K562 (cell line): ENCODE data around the gene ZNF174. TPM values are rescaled to one million over a fixed set of nuclear protein-coding genes. Genes with fewer than 3 reads are reported as not detected.
A peak's percentile ranks its signal among the peaks of the same experiment; 100 is the strongest.

Source experiments
- ATAC-seq: fragments of 200-7000 bp; cut with Tn5 transposase; 3 replicates; pipeline ENCODE4 v1.9.1; 2020; ENCODE audit warnings: moderate library complexity
- BruUV-seq: library from RNA; stranded (reverse); fragments of 400-500 nt; replicated peaks from 2 replicates; lab custom pipeline; 2021; lab: Mats Ljungman, UMichigan
- CTCF ChIA-PET: fragments of 300-600 bp; formaldehyde crosslinking; extraction: SDS; loops from one replicate; lab custom pipeline; 2021; ENCODE audit warnings: low intra/inter-chr PET ratio; lab: Yijun Ruan, JAX
- POLR2A ChIA-PET: fragments of 300-600, 350-650 bp; sonication (Branson Sonifier 250); formaldehyde crosslinking; extraction: SDS; loops from one replicate; lab custom pipeline; 2021; ENCODE audit warnings: antibody characterized with exemption, inconsistent platforms; lab: Yijun Ruan, JAX
- DNase-seq, 4 experiments: peaks; one replicate each; pipeline versions ENCODE4 v3.0.0 to v3.0.0-alpha.2; 2011 to 2018; ENCODE audit warnings: low spot score in 3 of 4, mixed read lengths in 3 of 4; ENCODE audit errors: extremely low read depth in 1 of 4
- FAIRE-seq: peaks from 2 replicates; lab custom pipeline; 2011; peaks lifted over from hg19 to GRCh38; lab: Jason Lieb, UNC
- H2AFZ ChIP-seq: 2 replicates; pipeline ENCODE4 v1.6.0; 2011; ENCODE audit warnings: low read depth, low read length, control low read depth, inconsistent platforms
- H3K27ac ChIP-seq: fragments of 200-600 bp; 3 replicates; pipeline ENCODE4 v1.8.0; 2011; ENCODE audit warnings: low read depth, mild to moderate bottlenecking, control low read depth, inconsistent platforms, low read length, moderate library complexity, mixed read lengths; ENCODE audit errors: extremely low read depth
- H3K27me3 ChIP-seq, 2 experiments: fragments of 300-600 bp in 1 of 2; 2 replicates in 1 of 2; 3 replicates in 1 of 2; pipeline versions ENCODE4 v1.6.0 to v1.8.0; 2011; ENCODE audit warnings: inconsistent platforms in 2 of 2, low read length in 2 of 2, mild to moderate bottlenecking in 1 of 2, mixed read lengths in 1 of 2, moderate library complexity in 1 of 2; ENCODE audit not compliant: control insufficient read depth in 2 of 2, insufficient read depth in 2 of 2
- H3K36me3 ChIP-seq: fragments of 300-600 bp; 3 replicates; pipeline ENCODE4 v1.8.0; 2011; ENCODE audit warnings: mild to moderate bottlenecking, low read length, inconsistent platforms; ENCODE audit not compliant: control insufficient read depth, insufficient read depth
- H3K4me1 ChIP-seq, 2 experiments: fragments of 200-600 bp in 1 of 2; replicated peaks in 1 of 2; 2 replicates in 1 of 2; 3 replicates in 1 of 2; pipeline versions ENCODE4 v1.5.1 to v1.8.0; 2011; ENCODE audit warnings: inconsistent platforms in 2 of 2, low read length in 2 of 2, mild to moderate bottlenecking in 1 of 2, mixed read lengths in 1 of 2, moderate library complexity in 1 of 2; ENCODE audit not compliant: control insufficient read depth in 2 of 2, insufficient read depth in 2 of 2
- H3K4me2 ChIP-seq: 2 replicates; pipeline ENCODE4 v1.6.1; 2011; ENCODE audit warnings: low read length, control low read depth, inconsistent platforms, mixed read lengths; ENCODE audit not compliant: insufficient read depth
- H3K4me3 ChIP-seq: fragments of 200-600 bp; sonication (generic), shearing (Covaris generic); 2 replicates; pipeline ENCODE4 v1.5.1; 2016; ENCODE audit warnings: control low read depth, inconsistent platforms
- H3K79me2 ChIP-seq: fragments of 200-600 bp; 3 replicates; pipeline ENCODE4 v1.8.0; 2011; ENCODE audit warnings: low read length, inconsistent platforms; ENCODE audit not compliant: control insufficient read depth, insufficient read depth
- H3K9ac ChIP-seq, 2 experiments: 2 replicates each; pipeline versions ENCODE4 v1.6.0 to v1.6.1; 2011; ENCODE audit warnings: low read depth in 2 of 2, low read length in 2 of 2, control low read depth in 1 of 2, inconsistent platforms in 1 of 2, mild to moderate bottlenecking in 1 of 2, mixed read lengths in 1 of 2; ENCODE audit not compliant: insufficient read depth in 1 of 2
- H3K9me1 ChIP-seq: one replicate; pipeline ENCODE4 v1.6.0; 2011; ENCODE audit warnings: inconsistent platforms, mild to moderate bottlenecking, low read length, moderate library complexity; ENCODE audit not compliant: control insufficient read depth, insufficient read depth
- H3K9me3 ChIP-seq: replicated peaks from 2 replicates; pipeline ENCODE4 v1.5.1; 2011; ENCODE audit warnings: low read depth, low read length, inconsistent platforms; ENCODE audit not compliant: control insufficient read depth, insufficient read depth
- H4K20me1 ChIP-seq: replicated peaks from 2 replicates; pipeline ENCODE4 v1.6.1; 2011; ENCODE audit warnings: low read length, inconsistent platforms, mixed read lengths; ENCODE audit not compliant: control insufficient read depth, insufficient read depth
- CAMTA2 ChIP-seq: fragments of 250-450 bp; sonication (Bioruptor Pico); conservative IDR thresholded peaks from 2 replicates; pipeline ENCODE4 v1.5.1; 2022
- JUN ChIP-seq, 2 experiments: sonication (generic) in 1 of 2; formaldehyde crosslinking in 1 of 2; IDR thresholded peaks; 2 replicates each; pipeline versions ENCODE4 v1.6.1 to v1.8.0; 2012 to 2022; ENCODE audit warnings: borderline replicate concordance in 2 of 2, mild to moderate bottlenecking in 2 of 2, improper control_type of control experiment in 1 of 2, low read depth in 1 of 2, low read length in 1 of 2, missing genetic modification reagents in 1 of 2
- USF1 ChIP-seq: sonication (generic); formaldehyde crosslinking; IDR thresholded peaks from 2 replicates; pipeline ENCODE4 v1.9.0; 2022; ENCODE audit warnings: mild to moderate bottlenecking, missing genetic modification reagents
- ZFX ChIP-seq: sonication (generic); formaldehyde crosslinking; IDR thresholded peaks from 2 replicates; pipeline ENCODE4 v1.8.0; 2022; ENCODE audit warnings: mild to moderate bottlenecking, missing genetic modification reagents, moderate library complexity
- WGBS: fragments of 100-300 bp; shearing (Covaris generic); methylation state at CpG from one replicate; pipeline ENCODE4 v1.1.6; 2016; ENCODE audit warnings: low coverage, mixed read lengths; ENCODE audit not compliant: insufficient coverage; ENCODE audit errors: missing lambda C conversion rate; 5-methylcytosine and 5-hydroxymethylcytosine counted together
- in situ Hi-C: fragments of 300-500 bp; cut with MboI; formaldehyde crosslinking; loops from 4 replicates; pipeline ENCODE4 v1.15.0; 2018; ENCODE audit warnings: inconsistent platforms, mixed read lengths
- intact Hi-C: fragments of 100-400 bp; cut with micrococcal nuclease; formaldehyde crosslinking; loops from 2 replicates; pipeline ENCODE4 v1.14.2; 2022
- polyA plus RNA-seq, 8 experiments: library from polyadenylated mRNA; depleted of rRNA in 4 of 8; stranded (reverse) in 5 of 8; unstranded in 3 of 8; fragments of >200 nt; fragmentation: Nextera tagmentation in 2 of 8; fragmentation: Illumina TruSeq in 1 of 8; extraction: Ambion mirVana in 2 of 8; extraction: Trizol in 1 of 8; gene quantifications; 2 replicates each; pipeline versions ENCODE4 v1.2.1 to v1.2.3, GENCODE V29; 2011 to 2014; ENCODE audit warnings: inconsistent platforms in 1 of 8, missing spikeins in 1 of 8
- total RNA-seq, 7 experiments: library from RNA; depleted of rRNA in 6 of 7; stranded (reverse); fragments of >200 nt in 6 of 7; fragmentation: Illumina TruSeq in 2 of 7; extraction: Trizol in 2 of 7; gene quantifications; 2 replicates each; pipeline versions ENCODE4 v1.2.1 to v1.2.3, GENCODE V29; 2011 to 2021; ENCODE audit warnings: low replicate concordance in 1 of 7

Gene ZNF174
- total and polyA plus RNA-seq, 9 of the 15 experiments (the other 6 are each of a cell fraction or from before 2014, with no cell fraction given), result 5.1 to 19.1 (median 12.5) TPM

- BruUV-seq, result TSS peak; percentile 85
- no peak for DNase-seq
- WGBS, result 24% methylated on average over 10 of the region's 10 CpGs
- POLR2A ChIA-PET, result interaction anchor here (1.0 kb wide), 1 partner anchor 9 kb away, joined by 4 read pairs; no protein-coding TSS in a partner anchor
- TF ChIP-seq CAMTA2 (CRISPR knock-in tag) (no peak), ZFX (CRISPR knock-in tag) (peak; percentile 8; the same call in 1 of the 2 replicates), JUN (IDR thresholded peaks at IDR 0.05; ENCODE audit: borderline replicate concordance, low read depth, low read length) (no peak), JUN (CRISPR knock-in tag; IDR thresholded peaks at IDR 0.05; ENCODE audit: borderline replicate concordance) (0 out of 2 replicates have a peak, but pooled peaks have one; percentile 50), USF1 (CRISPR knock-in tag) (0 out of 2 replicates have a peak, but pooled peaks have one; percentile 3)
- TF ChIP-seq, all 486 proteins: peak for 3
- peak overlapping the region; percentile 63; the same call in 1 of the 2 replicates for H2AFZ ChIP-seq
- no peaks in the 10 kb centered on the region for H3K36me3 ChIP-seq
- H3K4me1 ChIP-seq, result no peaks in the 10 kb centered on the region; a peak in 2 of 5 replicates
- CTCF ChIA-PET, result no interaction called here
- no peaks in the 10 kb centered on the region for H3K79me2 ChIP-seq
- H3K9me3 ChIP-seq, result no peaks in the 10 kb centered on the region; the same call in none of the 2 replicates
- no peaks in the 10 kb centered on the region for H4K20me1 ChIP-seq
- no peak for FAIRE-seq
- intact Hi-C loops (no loop called here), in situ Hi-C loops (no loop called here)
- H3K27me3 ChIP-seq, result peaks cover 0 to 2% of the 10 kb centered on the region in 2 experiments; a peak in 1 of 5 replicates
- H3K9ac ChIP-seq, result peak overlapping the region in 1 of 2 experiments; percentile 45; a peak in 1 of 4 replicates
- peak overlapping the region; percentile 74 for H3K4me2 ChIP-seq
- peak overlapping the region; percentile 41 for H3K4me3 ChIP-seq
- H3K27ac ChIP-seq, result peak overlapping the region; percentile 41; the same call in 2 of the 3 replicates
- ATAC-seq, result peak; percentile 63
- no peaks in the 10 kb centered on the region for H3K9me1 ChIP-seq
These were observed 43.0 kb downstream of the ZNF174 start for GRCh38 chr16:3444032-3444388.
